Stimulated activated CD8-positive, alpha-beta memory T cell treated with anti-CD3 and anti-CD28 coated beads, Interleukin-15, amount 100 ng/mL, for 1 hour (primary cell): ENCODE measurements around the gene GPR176.

Source experiments
- DNase-seq: peaks from one replicate; pipeline ENCODE4 v3.0.0-alpha.2; 2020; ENCODE audit warnings: low read depth

GPR176 gene

GRCh38 chr15:39888809-39889208, 31.3 kb downstream of the GPR176 start:
- no peak for DNase-seq

GRCh38 chr15:39888243-39888642, 31.8 kb downstream of the GPR176 start:
- DNase-seq = no peak

DNA sequence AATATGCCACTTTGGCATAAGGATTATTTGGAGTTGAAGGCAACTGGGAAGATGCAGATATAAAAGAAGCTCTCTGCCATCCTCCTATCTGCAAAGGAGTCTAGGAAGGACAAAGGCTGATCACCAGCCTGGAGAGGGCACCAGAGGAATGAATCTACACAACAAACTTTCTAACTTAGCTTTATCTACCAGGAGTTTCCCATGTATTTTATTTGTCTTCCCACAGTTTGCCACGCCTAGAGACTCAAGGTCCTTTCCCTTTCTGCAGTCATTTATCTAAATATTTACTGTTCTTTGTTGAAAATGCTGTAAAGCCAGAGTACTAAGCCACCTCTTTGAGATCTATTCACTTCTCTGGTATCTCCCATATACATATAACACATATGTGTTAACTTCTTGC, 32.2 kb downstream of the GPR176 start:
- no peak for DNase-seq

DNA sequence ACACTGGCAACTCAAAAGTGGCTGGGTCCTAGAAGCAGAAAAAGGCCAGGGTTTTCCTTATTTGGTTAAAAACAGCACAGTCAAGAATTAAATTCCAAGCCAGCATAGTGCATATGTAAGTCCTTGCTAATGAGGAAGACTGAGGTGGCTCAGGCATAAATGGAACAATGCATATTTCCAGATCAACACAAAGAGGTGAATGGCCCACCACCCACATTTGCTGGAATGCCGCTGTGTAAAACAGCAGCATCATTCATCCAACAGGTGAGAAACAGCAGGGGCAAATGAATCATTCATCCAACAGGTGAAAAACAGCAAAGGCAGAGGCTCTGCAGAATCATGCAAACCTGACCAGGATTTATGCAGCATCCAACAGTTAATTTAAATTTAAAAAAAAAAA, 32.9 kb downstream of the GPR176 start:
- DNase-seq = no peak

GRCh38 chr15:39886418-39886817, 33.6 kb downstream of the GPR176 start:
- no peak for DNase-seq

GRCh38 chr15:39885099-39885777, 34.8 kb downstream of the GPR176 start:
- DNase-seq = no peak

DNA sequence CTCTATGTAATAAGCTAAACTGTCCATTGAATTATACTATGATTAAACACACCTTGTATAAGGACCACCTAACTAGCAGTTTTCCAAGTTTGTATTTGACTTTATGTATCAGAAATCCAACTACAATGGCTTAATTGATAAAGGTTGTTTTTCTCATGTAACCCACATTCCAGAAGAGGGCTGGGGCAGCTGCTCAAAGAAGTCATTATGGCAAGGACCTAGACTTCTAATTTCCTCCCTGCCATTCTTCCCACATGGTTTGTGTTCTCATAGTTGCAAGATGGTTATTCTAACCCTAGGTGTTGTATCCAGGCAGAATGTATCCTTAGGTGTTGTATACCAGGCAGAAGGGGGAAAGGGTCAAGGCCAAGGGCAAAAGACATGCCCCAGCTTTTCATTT, 35.7 kb downstream of the GPR176 start:
- no peak for DNase-seq

DNA sequence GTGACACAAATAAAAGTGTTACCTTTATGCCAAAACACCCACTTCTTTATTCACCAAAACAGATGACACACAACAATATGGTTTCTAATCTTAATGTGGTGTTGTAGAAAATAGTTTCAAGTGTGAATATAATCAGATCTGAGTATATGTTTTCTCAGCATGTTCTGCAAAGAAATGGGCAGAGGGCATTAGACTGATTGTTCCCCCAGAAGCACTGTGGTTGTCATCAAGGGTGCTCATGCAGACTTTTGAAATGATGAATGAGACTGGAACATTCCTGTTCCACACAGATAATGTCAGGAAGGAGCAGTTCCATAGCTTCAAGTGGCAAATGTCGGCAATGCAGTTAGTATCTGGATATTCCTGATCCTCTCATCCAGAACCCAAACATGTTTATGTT, 37.5 kb downstream of the GPR176 start:
- DNase-seq = no peak

DNA sequence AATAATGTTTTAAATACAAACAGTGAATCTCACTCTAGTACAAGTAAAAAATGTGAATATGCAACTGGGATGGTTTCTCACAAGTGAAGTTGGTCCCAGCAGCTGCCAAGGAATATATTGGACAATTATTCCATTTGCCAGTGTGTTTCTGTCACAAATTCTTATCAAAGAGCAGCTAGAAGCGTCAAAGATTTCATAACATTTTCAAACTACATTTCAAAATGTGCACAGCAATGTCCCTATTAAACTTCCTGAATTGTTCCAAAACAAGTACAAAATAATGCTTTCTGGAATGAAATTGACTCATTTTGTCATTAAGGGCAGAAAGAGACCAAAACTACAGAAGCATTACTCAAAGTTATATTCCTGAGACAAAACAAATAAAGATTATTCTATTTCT, 38.3 kb downstream of the GPR176 start:
- DNase-seq = no peak

DNA sequence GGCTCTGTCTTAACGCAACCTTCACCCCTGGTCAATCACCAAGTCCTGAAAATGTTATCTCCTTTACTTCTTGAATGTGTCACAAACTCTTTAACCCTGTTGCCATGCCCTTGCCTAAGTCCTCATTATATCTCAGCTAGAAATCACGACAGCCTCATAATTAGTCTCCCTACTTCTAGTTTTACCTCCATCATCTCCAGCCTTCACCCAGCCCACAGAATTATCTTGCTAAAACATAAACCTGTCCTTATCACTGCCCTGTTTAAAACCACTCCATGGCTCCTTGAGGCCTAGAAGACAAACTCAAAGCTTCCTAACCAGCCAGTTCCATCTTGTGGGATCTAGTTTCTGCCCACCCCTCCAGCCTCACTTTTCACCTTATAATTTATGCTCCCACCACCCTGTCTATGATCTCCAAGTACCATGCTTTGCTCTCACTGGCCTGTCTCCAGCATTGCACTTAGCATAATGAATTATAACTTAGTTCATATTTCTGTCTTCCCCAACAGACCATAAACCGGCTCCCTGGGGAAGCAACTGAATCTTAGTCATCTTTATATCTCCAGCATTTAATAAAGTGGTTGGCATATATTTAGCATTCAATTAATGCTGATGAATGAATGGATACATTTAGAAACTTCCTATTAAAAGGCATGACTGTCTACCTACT, 39.2 kb downstream of the GPR176 start:
- DNase-seq = no peak

GRCh38 chr15:39878406-39878785, 41.7 kb downstream of the GPR176 start:
- no peak for DNase-seq

- no peak for DNase-seq
Observed at GRCh38 chr15:39874890-39875549, 45.0 kb downstream of the GPR176 start.

GRCh38 chr15:39873978-39874377, 46.1 kb downstream of the GPR176 start:
- DNase-seq = no peak

GRCh38 chr15:39870537-39870936, 49.5 kb downstream of the GPR176 start:
- DNase-seq = no peak

DNA sequence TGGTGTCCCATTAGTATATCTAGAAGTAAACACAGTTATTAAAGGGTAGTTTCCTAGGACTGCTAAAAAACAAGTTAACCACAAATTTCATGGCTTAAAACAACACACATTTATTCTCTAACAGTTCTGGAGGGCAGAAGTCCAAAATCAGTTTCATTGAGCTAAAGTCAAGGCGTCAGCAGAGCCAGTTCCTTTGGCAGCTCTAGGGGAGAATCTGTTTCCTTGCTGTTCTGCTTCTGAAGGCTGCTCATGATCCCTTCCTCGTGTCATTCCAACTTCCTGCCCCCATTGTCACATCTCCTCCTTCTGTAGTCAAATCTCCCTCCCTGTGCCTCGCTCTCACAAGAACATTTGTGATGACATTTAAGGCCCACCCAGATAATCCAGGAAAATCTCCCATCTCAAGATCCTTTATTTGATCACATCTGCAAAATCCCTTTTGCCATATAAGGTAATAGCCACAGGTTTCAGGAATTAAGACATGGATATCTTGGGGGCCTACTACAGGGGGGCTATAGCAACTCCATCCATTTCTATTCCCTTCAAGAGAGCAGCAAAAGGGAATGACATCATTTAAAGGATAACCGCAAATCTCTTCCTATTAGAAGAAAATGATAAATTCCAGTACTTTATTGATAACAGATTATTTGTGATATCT, 50.1 kb downstream of the GPR176 start:
- DNase-seq = no peak

DNA sequence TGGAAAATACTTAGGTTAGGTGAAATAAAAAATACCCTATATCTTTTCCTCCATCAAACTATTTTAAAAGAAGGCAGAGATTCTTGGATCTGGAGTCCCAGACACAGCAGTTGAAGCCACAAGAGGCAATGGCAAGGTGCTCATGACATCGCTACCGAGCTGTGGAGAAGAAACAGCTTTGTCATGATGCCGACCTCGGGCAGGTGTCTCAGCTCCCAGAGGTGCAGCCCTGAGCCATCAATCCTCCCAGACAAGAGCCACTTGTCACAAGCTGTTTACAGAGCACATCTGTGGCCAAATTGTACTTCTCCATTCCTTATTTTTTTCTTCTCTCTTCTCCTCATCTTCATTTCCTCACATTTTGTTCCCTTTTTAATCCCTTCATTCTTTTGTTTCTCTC, 50.8 kb downstream of the GPR176 start:
- no peak for DNase-seq

DNA sequence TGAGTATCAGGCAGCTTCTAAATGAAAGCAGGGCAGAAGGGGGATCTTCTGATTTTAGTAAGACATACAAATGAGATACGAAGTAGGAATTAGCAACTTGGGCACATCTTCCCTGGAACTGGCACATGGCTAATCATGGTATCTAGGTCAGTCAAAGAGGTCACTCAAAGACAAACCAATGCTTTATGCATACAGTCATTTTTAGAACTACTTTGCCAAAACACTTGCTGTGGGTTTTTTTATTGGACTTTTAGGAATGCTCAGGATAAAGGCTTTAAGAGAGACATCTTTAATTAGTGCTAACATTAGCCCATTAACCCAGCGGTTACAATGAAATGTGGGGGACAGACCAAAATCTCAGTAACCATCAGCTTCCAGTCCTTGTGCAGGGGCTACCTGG, 51.7 kb downstream of the GPR176 start:
- no peak for DNase-seq

DNA sequence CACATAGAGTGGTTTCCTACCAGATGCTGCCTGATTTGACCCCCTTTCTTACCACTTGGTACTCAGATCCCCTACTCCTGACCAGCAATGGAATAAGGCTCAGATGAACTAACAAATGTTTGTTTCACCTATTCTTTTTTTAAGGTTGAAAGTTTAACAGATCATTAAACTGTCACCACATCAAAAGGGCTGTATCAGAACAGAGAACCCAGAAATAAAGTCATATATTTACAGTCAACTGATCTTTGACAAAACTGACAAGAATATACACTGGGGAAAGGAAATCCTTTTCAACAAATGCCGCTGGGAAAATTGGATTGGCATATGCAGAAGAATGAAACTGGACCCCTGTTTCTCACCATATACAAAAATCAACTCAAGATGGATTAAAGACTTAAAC, 56.0 kb downstream of the GPR176 start:
- no peak for DNase-seq

DNA sequence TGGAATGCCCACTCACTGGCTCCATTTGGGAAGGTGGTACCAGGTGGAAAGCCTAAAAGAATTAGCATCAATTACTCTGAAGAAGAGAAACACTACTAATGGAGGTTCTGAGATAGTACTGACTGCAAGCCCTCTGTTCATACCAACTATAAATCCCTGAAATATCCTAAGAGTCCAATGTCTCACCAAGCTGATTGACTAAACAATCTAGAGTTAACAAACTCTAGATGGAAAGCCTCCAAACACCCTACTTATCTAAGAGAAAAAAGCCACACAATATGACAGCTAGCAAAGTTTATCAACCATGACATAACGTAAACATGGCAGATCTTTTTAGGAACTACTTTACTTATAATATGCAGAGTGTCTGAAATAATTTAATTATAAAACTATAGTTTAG, 59.2 kb downstream of the GPR176 start:
- DNase-seq = no peak

- DNase-seq = no peak
Observed at GRCh38 chr15:39860200-39860599, 59.9 kb downstream of the GPR176 start.

GRCh38 chr15:39859636-39860035, 60.4 kb downstream of the GPR176 start:
- no peak for DNase-seq

DNA sequence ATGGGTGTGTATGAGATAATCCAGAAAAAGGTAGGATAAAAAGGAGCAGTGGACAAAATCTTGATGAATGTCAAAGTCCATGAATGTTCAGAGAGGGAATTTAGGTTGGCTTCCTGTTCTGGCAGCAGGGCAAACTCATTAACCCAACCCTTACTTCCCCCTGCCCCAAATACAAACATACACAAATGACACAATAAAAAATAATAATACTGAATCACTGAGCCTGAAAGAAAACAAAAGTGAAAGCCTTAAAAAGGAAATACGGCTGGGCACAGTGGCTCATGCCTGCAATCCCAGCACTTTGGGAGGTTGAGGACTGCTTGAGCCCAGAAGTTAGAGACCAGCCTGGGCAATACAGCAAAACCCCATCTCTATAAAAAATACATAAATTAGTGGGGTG, 62.9 kb downstream of the GPR176 start:
- DNase-seq = no peak

DNA sequence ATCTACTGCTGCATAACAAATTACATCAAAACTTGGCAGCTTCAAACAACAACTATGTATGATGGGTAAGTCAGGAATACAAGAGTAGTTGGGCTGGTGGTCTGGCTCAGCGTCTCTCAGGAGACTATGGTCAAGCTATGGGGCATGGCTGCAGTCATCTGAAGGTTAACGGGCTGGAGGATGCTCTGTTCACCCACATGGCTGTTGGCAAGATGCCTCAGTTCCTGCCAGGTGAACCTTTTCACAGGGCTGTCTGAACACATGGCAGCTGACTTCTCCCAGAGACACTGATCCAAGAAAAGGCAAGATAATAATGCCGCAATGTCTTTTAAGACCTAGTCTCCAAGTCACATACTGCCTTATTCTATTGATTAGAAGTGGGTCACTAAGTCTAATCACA, 63.7 kb downstream of the GPR176 start:
- no peak for DNase-seq
